Transverse colon (tissue), 4 donors: ENCODE results near the gene OR2M3. TPM values are rescaled to one million over a fixed set of nuclear protein-coding genes. Genes with fewer than 3 reads are reported as not detected.

Experiments
- DNase-seq: peaks from one replicate; pipeline ENCODE4 v3.0.0-alpha.2; 2019
- H3K27ac ChIP-seq, 4 donors: fragments of 200-600 bp; sonication (generic); 2 replicates each; pipeline ENCODE4 v1.5.1; 2016 to 2018; ENCODE audit warnings: inconsistent platforms in 4 of 4
- H3K27me3 ChIP-seq: fragments of 200-600 bp; sonication (generic); 2 replicates; pipeline ENCODE4 v1.5.1; 2017; ENCODE audit warnings: inconsistent platforms
- H3K36me3 ChIP-seq, 4 donors: fragments of 200-600 bp; sonication (generic); 2 replicates each; pipeline ENCODE4 v1.5.1; 2017 to 2019; ENCODE audit warnings: inconsistent platforms in 4 of 4
- H3K4me1 ChIP-seq, 4 donors: fragments of 200-600 bp; sonication (generic); 2 replicates each; pipeline ENCODE4 v1.5.1; 2017 to 2020; ENCODE audit warnings: inconsistent platforms in 4 of 4
- H3K4me3 ChIP-seq, 4 donors: fragments of 200-600 bp; sonication (generic); 1 replicate in 1 of 4; 2 replicates in 3 of 4; pipeline versions ENCODE4 v1.5.1 to v1.6.1; 2017 to 2019; ENCODE audit warnings: inconsistent platforms in 4 of 4
- H3K9me3 ChIP-seq, 2 donors: fragments of 200-600 bp; sonication (generic); 2 replicates each; pipeline ENCODE4 v1.5.1; 2017 to 2019; ENCODE audit warnings: inconsistent platforms in 2 of 2
- EP300 ChIP-seq: sonication (generic); formaldehyde crosslinking; IDR thresholded peaks from one replicate; pipeline ENCODE4 v1.6.1; 2017; ENCODE audit warnings: antibody characterized with exemption, low read depth
- POLR2A ChIP-seq: fragments of 450-650 bp; IDR thresholded peaks from one replicate; pipeline ENCODE4 v1.6.1; 2016; ENCODE audit warnings: antibody characterized with exemption, mild to moderate bottlenecking, moderate library complexity
- POLR2AphosphoS5 ChIP-seq, 3 donors: sonication (generic); formaldehyde crosslinking; IDR thresholded peaks; one replicate each; pipeline ENCODE4 v1.6.1; 2016; ENCODE audit warnings: antibody characterized with exemption in 3 of 3
- WGBS, 2 donors: methylation state at CpG; one replicate each; pipeline ENCODE4 v1.1.5; 2018; ENCODE audit warnings: low coverage in 1 of 2; 5-methylcytosine and 5-hydroxymethylcytosine counted together
- in situ Hi-C, 4 donors: fragments of 200-750 bp; cut with MboI; loops; one replicate each; pipeline versions ENCODE4 v1.15.0 to v1.15.1; 2017; ENCODE audit warnings: low sequenced_read_pairs in 3 of 4, low pct_ligation_motif_present in 1 of 4, low pct_unique_long_range_greater_than_20kb in 1 of 4
- intact Hi-C: fragments of 100-400 bp; cut with DNase I; formaldehyde crosslinking; loops from one replicate; pipeline ENCODE4 v1.15.1; 2023; ENCODE audit warnings: low total_unique reads
- total RNA-seq, 4 donors: library from RNA; depleted of rRNA; stranded (reverse); fragments of >200 nt; gene quantifications; one replicate each; pipeline ENCODE4 v1.1.0, GENCODE V29; 2016
- TF ChIP-seq, protein P1 (sequence below), 5 experiments: fragments of 200-600 bp in 3 of 5; fragments of 450-650 bp in 2 of 5; sonication (generic) in 3 of 5; IDR thresholded peaks; 1 replicate in 2 of 5; 2 replicates in 3 of 5; pipeline ENCODE4 v1.5.1; 2016 to 2017; ENCODE audit warnings: antibody characterized with exemption in 5 of 5, inconsistent platforms in 3 of 5, mild to moderate bottlenecking in 2 of 5, moderate library complexity in 1 of 5

The OR2M3 gene
- total RNA-seq, 4 donors from 2014 or later = not detected

DNA sequence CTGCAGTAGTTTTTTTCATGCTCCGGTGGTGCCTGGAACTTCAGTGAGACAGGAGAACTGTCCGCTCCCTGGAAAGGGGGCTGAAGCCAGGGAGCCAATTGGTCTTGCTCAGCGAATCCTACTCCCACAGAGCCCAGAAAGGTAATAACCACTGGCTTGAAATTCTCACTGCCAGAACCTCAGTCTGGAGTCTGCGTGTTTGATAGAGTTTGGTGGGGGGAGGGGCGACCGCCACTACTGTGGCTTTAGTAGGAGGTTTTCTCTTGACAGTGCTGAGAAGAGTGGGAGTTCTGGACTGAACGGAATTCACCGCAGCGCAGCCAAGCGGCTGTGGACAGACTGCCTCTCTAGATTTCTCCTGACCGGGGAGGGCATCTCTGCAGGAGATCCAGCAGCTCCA, 8.0 kb upstream of the OR2M3 start:
- H3K4me1 ChIP-seq = no peaks in the 10 kb centered on the region
- no peak for DNase-seq
- no peaks in the 10 kb centered on the region for H3K9me3 ChIP-seq
- in situ Hi-C loops (no loop called here), intact Hi-C loops (no loop called here)
- WGBS, 2 donors = 74% methylated on average over 11 of the region's 11 CpGs; no CpG with 5 or more reads in 1 of the 2 donors
- no peaks in the 10 kb centered on the region for H3K36me3 ChIP-seq
- H3K27ac ChIP-seq = no peak overlapping the region
- TF ChIP-seq, protein P1, sequence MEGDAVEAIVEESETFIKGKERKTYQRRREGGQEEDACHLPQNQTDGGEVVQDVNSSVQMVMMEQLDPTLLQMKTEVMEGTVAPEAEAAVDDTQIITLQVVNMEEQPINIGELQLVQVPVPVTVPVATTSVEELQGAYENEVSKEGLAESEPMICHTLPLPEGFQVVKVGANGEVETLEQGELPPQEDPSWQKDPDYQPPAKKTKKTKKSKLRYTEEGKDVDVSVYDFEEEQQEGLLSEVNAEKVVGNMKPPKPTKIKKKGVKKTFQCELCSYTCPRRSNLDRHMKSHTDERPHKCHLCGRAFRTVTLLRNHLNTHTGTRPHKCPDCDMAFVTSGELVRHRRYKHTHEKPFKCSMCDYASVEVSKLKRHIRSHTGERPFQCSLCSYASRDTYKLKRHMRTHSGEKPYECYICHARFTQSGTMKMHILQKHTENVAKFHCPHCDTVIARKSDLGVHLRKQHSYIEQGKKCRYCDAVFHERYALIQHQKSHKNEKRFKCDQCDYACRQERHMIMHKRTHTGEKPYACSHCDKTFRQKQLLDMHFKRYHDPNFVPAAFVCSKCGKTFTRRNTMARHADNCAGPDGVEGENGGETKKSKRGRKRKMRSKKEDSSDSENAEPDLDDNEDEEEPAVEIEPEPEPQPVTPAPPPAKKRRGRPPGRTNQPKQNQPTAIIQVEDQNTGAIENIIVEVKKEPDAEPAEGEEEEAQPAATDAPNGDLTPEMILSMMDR (IDR thresholded peaks at IDR 0.05) = no peak
- no peak for TF ChIP-seq POLR2A
- TF ChIP-seq EP300 = no peak
- no peak for TF ChIP-seq POLR2AphosphoS5 (IDR thresholded peaks at IDR 0.05)
- H3K4me3 ChIP-seq = no peak overlapping the region
- H3K27me3 ChIP-seq = no peaks in the 10 kb centered on the region

DNA sequence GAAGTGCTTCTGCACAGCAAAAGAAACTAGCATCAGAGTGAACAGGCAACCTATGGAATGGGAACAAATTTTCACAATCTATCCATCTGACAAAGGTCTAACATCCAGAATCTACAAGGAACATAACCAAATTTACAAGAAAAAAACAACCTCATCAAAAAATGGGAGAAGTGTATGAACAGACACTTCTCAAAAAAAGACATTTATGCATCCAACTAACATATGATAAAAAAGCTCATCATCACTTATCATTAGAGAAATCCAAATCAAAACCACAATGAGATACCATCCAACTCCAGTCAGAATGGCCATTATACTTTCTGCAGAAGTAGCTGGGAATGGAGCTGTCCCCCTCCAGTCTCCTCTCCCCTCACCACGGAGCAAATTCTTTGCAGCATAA, 2.9 kb upstream of the OR2M3 start:
- WGBS, 2 donors = 75 to 80% methylated on average over 1 of the region's 1 CpG
- no peak for TF ChIP-seq EP300
- TF ChIP-seq, protein P1 (IDR thresholded peaks at IDR 0.05) = no peak
- no peak for TF ChIP-seq POLR2A
- no peak for TF ChIP-seq POLR2AphosphoS5 (IDR thresholded peaks at IDR 0.05)
- in situ Hi-C loops = no loop called here

DNA sequence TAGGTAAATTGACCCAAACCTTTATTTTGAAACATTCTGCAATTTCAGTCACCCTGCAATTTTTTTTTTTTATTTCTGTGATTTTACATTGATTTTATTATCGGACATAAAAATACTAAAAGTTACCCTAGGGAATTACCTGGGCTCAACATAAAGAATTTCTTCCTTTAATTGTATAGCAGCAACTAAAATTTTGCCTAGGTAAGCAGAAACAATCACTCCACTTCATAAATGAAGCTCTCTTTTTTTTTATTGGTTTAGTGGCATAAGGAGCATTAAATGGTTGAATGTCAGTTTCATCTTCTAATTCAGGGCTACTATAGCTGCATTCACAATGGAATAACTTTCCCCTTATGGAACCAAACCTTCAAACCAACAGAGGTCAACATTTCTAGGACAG, 18.8 kb downstream of the OR2M3 start:
- intact Hi-C loops = no loop called here
- DNase-seq = no peak
- TF ChIP-seq, protein P1 (IDR thresholded peaks at IDR 0.05) = no peak
- TF ChIP-seq EP300 (no peak), POLR2AphosphoS5 (IDR thresholded peaks at IDR 0.05) (no peak), POLR2A (no peak)
- no peaks in the 10 kb centered on the region for H3K36me3 ChIP-seq
- H3K4me1 ChIP-seq = no peaks in the 10 kb centered on the region
- H3K9me3 ChIP-seq = no peaks in the 10 kb centered on the region
- no peak overlapping the region for H3K4me3 ChIP-seq
- in situ Hi-C loops = no loop called here
- H3K27ac ChIP-seq = no peak overlapping the region
- 90 to 92% methylated on average over 1 of the region's 1 CpG for WGBS, 2 donors
- H3K27me3 ChIP-seq = no peaks in the 10 kb centered on the region

More for the DNA sequence above, 2.9 kb upstream of the OR2M3 start:
- H3K27ac ChIP-seq = no peak overlapping the region
- DNase-seq = no peak
- no peaks in the 10 kb centered on the region for H3K36me3 ChIP-seq
- H3K9me3 ChIP-seq = no peaks in the 10 kb centered on the region
- no peaks in the 10 kb centered on the region for H3K27me3 ChIP-seq
- intact Hi-C loops = no loop called here
- H3K4me1 ChIP-seq = no peaks in the 10 kb centered on the region
- H3K4me3 ChIP-seq = no peak overlapping the region

DNA sequence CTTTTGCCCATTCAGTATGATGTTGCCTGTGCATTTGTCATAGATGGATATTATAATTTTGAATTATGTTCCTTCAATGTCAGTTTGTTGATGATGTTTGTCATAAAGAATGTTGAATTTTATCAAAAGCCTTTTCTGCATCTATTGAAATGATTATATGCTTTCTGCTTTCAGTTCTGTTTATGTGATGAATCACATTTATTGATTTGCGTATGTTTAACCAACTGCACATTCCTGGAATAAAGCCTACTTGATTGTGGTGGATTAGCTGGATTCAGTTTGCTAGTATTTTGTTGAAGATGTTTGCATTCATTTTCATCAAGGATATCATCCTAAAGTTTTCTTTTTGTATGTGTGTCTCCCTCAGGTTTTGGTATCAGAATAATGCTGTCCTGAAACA, 28.5 kb downstream of the OR2M3 start:
- TF ChIP-seq POLR2A = no peak
- TF ChIP-seq EP300 = no peak
- TF ChIP-seq, protein P1 (IDR thresholded peaks at IDR 0.05) = no peak
- TF ChIP-seq POLR2AphosphoS5 (IDR thresholded peaks at IDR 0.05) = no peak
- intact Hi-C loops (no loop called here), in situ Hi-C loops (no loop called here)
- no peak for DNase-seq
- Histone ChIP-seq H3K4me1 (no peaks in the 10 kb centered on the region), H3K4me3 (no peak overlapping the region), H3K9me3 (no peaks in the 10 kb centered on the region), H3K36me3 (no peaks in the 10 kb centered on the region), H3K27ac (no peak overlapping the region), H3K27me3 (no peaks in the 10 kb centered on the region)
- 83 to 84% methylated on average over 1 of the region's 1 CpG for WGBS, 2 donors
